Endothelial cell of umbilical vein (primary cell): ENCODE data around the gene NCKAP5.

Source experiments
- CTCF ChIP-seq, 2 donors: IDR thresholded peaks; 1 replicate in 1 of 2; 2 replicates in 1 of 2; pipeline ENCODE4 v1.5.1; 2011; ENCODE audit warnings: low read length in 2 of 2, mild to moderate bottlenecking in 2 of 2, moderate library complexity in 2 of 2, control low read depth in 1 of 2, inconsistent platforms in 1 of 2, low read depth in 1 of 2; ENCODE audit not compliant: insufficient read depth in 1 of 2; ENCODE audit errors: extremely low read depth in 1 of 2
- EZH2 ChIP-seq: IDR thresholded peaks from 2 replicates; pipeline ENCODE4 v1.6.1; 2012; ENCODE audit warnings: borderline replicate concordance, low read depth, mild to moderate bottlenecking, moderate library complexity, low read length, inconsistent platforms; ENCODE audit not compliant: severe bottlenecking
- GATA2 ChIP-seq: IDR thresholded peaks from 2 replicates; pipeline ENCODE4 v1.7.0; 2011; ENCODE audit warnings: low read depth, mild to moderate bottlenecking, moderate library complexity, mixed read lengths, low read length; ENCODE audit not compliant: insufficient read length, insufficient read depth
- MAX ChIP-seq: IDR thresholded peaks from 2 replicates; pipeline ENCODE4 v1.6.1; 2011; ENCODE audit not compliant: insufficient read depth, insufficient read length
- MYC ChIP-seq: IDR thresholded peaks from one replicate; pipeline ENCODE4 v1.6.1; 2011; ENCODE audit warnings: mild to moderate bottlenecking, low read depth, low read length
- POLR2A ChIP-seq: IDR thresholded peaks from 2 replicates; pipeline ENCODE4 v1.6.1; 2012; ENCODE audit warnings: low read depth, mild to moderate bottlenecking, control low read depth, low read length
- POLR2AphosphoS5 ChIP-seq: IDR thresholded peaks from 2 replicates; pipeline ENCODE4 v1.6.1; 2012; ENCODE audit warnings: low read depth, mild to moderate bottlenecking, control low read depth, low read length, moderate library complexity; ENCODE audit not compliant: insufficient read depth

- TF ChIP-seq EZH2 (no peak), CTCF (IDR thresholded peaks at IDR 0.05; ENCODE audit: extremely low read depth in 1 of 2, insufficient read depth in 1 of 2, low read depth in 1 of 2, low read length in 2 of 2) (no peak), POLR2AphosphoS5 (no peak), MAX (no peak), POLR2A (no peak), GATA2 (no peak), MYC (no peak)
Measured at GRCh38 chr2:133343018-133343352, 225.3 kb downstream of the NCKAP5 start.
